NCI-H82 treated with DMSO at 0.1 percent for 48 hours (cell line): ENCODE data around the gene STK32A.
"Not testable (repeated sequence)": the region's sequence is repeated elsewhere in the genome, so short reads cannot be mapped to it uniquely, and the experiment has no call there.

Experiments used
- DNase-seq: peaks from one replicate; lab custom pipeline; 2025; ENCODE audit not compliant: unreplicated experiment; lab: John Stamatoyannopoulos, UW

The STK32A gene

DNA sequence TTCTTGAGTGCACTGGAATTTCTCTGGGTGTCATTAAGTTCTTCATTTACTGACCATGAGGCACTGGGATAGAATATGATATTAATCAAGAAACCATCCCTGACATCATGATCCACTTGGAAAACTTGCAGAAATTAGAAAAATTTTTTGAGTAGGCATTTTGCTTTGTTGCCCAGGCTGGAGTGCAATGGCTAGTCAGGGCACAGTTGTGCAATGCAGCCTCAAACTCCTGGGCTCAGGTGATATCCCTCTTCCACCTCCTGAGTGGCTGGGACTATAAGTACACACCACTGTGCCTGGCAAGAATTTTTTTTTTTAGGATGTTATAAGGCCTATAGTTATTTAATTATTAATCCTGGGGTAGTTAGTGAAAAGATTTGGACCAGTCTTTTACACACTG is 106.5 kb downstream of the STK32A start:
- no peak for DNase-seq

DNA sequence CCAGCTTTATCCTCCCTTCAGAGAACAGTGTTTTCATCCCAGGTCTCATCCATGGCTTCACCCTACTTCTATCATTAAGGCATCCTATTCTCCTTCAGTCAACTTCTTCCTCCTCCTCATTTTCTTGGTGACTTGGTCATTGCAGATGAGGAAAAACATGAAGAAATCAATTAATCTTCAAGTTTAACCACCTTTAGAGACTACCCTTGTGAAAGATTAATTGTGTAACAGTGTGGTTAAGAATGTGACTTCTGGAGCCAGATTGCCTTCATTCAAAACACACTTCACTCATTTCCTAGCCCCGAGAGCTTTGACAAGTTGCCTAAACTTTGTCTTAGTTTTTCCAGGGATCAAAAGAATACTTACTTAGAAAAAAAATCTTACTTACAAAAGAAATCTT is 110.0 kb downstream of the STK32A start:
- DNase-seq, result no peak

DNA sequence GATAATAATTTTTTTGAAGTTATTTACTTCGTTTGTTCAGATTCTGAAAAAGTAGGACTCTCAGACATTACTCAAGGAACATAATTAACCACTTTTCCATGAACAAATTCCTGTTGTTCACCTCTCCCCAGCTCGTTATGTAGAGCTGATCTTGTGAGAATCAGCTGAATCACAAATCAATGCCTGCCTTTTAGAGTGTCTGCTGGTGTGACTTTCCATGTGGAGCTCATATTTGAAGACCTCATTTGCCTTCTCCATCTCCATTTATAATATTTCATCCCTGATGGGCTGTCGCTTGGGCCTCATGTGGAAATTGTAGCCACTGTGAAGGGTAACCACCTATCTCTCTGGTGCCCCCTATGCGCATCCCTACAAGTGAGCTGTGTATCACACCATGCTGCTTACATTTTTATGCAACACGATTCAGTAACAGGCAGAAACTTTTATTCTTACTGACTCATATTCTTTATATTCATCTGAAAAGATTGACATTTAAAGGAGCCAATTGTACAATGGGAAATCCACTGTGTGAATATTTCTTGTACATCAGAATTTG is 111.3 kb downstream of the STK32A start:
- no peak for DNase-seq

DNA sequence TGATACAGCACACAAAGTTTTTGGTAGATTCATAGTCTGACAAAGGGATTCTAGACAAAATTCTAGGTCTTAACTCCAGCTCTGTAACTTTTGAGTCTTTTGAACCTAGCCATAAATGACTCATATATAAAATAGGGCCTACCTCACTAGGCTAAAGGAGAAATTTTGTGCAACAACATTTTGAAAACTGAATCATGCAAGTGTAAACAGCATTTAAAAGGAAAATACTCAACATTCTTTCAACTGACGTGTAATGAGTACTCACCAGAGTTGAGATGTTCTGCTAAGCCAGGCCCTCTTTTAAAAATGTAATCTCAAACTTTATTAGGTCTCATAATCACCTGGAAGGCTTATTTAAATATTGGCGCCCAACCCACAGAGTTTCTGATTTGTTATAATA is 113.2 kb downstream of the STK32A start:
- no peak for DNase-seq

DNA sequence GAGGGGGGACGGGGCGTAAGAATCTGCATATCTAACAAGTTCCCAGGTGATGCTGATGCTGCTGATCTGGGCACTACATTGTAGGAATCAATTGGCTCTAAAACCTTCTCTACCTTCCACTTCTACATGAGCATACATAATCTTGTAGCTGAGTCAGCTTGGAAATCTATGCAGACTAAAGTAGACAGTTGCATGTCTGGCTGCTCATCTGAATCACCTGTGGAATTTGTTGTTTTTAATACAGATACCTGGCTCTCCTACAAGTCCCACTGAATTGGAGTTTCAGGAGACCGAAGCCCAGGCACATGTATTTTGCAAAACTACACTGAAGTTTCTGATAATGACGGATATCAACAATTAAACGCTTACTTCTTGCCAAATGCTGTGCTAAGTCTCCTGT is 113.6 kb downstream of the STK32A start:
- DNase-seq, result no peak

DNA sequence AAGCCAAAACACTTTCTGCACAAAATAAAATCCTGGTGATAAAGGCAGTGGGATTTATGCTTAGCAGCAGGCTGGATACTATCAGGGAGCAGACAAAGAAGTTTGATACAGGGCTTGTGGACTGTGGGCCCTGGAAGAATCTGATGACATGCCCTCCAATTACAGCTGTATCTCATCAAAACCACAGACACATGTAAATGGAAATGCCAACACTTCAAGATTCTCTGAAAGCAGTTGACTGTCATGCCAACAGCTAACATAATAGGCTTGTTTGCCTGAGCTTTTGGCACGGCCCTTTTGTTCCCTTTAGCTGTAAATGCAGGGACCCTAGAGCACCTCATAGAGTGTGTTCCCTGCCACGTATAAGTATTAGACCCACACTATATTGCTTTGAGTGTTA is 114.4 kb downstream of the STK32A start:
- DNase-seq, result no peak

DNA sequence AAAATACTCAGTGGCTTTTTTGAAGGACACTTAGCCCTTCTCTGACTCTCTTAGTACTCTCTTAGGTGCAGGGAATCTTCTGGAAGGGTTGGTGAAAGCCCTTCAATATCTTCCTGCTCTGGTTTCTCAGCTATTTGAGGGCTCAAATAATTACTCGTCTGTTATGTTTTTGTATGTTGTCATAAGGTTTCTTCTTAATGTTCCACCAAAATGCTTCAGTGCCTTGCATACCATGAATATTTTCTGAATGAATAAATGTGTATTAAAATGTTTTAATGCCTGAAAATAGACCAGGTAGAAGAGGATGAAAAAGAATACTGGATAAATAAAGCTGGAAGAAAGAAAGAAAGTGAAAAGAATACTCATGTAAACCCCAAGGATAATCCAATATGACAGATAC is 124.3 kb downstream of the STK32A start:
- no peak for DNase-seq

DNA sequence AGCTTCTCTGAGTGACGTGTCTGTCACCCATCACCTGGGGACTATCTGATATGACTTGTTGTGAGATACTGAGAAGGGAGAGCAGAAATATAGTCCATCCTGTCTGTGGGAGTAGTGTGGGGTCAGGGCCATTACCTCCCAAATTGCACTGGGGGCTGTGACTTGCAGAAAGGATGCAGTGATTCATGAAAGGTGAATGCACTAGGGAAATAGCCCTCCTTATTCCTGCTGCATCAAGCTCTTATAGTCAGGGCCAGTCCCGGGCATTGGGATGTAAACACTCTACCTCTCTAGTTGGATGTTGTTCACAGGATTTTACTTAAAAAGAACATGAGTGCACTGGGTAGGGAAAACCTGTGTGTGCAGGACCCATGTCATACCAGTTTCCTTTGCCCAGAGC is 124.8 kb downstream of the STK32A start:
- no peak for DNase-seq

DNA sequence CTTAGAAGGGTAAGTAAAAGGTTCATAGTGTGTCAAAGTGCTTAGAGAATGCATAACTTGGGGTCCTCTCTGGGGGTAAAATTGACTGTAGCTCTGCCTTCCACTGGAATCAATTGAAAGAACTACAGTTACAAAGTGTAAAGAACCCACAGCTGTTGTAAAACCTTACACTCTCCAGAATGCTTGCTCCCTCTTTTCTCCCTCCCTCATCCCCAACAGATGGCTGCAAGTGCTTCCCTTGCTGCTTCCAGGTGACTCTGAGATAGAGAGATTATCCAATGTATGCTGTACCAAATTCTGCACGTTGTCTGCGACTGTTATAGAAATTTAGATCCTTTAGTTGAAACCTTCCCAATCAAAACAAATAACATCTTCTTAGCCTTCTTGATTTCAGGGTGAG is 126.0 kb downstream of the STK32A start:
- DNase-seq, result peak; percentile 63

DNA sequence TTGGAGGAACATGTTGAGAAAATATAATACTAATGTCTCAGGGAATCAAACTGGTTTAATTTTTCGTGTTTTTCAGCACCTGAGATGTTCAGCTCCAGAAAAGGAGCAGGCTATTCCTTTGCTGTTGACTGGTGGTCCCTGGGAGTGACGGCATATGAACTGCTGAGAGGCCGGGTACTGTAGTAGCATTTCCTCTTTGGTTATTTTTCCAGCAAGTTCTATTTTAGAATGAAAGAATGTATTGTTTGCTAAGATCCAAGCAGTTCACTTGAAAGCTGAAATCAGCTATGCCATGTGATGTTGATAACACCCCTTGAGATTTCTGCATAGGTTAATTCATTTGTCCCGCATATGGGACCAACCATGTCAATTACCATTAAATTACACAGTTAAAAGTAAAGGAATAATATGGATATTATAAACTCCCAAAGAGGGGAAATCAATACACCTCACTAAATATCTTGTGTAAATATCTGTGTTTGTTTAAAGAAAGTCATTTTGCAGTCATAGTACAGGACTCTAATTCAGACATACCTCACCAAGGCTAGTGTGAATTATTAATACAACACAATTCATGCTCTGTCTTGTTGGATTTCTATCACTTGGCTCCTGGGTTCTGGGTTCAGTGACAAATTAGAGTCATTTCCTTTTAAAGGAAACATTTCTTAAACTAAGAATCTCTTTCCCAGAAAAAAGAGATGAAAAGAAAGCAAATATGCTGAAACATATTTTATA is 126.8 kb downstream of the STK32A start:
- no peak for DNase-seq

DNA sequence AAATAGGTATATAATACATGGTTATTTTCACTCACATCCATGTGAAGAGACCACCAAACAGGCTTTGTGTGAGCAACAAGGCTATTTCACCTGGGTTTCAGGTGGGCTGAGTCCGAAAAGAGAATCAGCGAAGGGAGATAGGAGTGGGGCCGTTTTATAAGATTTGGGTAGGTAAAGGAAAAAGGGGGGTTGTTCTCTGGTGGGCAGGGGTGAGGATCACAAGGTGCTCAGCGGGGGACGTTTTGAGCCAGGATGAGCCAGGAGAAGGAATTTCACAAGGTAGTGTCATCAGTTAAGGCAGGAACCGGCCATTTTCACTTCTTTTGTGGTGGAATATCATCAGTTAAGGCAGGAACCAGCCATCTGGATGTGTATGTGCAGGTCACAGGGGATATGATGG is 132.6 kb downstream of the STK32A start:
- not testable (repeated sequence) for DNase-seq

DNA sequence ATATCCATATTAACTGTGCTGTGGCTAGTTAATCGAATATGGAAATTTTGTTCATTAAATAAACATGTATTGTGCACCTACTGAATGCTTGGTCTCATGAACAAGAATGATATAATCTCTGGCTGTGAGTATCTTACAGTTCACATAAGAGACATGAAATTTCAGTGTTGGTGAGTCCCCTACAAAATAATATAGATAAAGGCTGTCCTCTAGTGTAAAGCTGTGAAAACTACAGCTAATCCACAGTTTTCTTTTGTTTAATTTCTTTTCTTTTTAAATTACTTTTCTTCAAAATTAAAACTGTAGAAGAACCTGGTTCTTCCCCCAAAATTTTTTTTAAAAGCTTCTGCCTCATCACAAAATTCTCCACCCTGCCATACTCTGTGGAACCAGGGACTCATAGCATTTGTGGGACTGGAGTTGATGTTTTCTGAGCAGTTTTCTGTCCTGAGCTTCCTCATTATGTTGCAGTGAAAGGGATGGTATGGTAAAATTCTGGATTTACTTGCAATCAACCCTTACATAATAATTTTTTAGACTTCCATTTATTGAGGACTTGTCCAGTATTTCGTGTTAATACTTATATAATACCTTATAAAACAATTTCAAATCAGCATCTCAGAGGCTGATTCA is 135.0 kb downstream of the STK32A start:
- DNase-seq, result no peak

DNA sequence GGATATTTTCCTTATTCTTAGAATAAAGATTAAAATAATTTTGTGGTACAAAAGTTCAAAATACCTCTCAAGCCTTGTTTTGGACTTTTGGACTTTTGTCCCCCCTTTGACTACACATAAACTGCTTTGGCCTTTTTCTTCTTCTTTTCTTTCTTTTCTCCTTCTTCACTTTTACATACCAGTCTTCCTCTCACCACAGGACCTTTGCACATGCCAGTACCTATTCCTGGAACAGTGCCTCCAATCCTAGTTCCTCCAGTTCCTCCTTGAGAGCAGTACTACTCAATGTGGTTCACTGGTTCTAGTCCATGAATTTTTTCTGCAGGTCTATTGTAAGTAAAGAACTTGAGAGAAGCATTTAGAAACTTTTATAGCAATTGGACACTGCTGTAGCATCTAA is 136.5 kb downstream of the STK32A start:
- DNase-seq, result no peak

DNA sequence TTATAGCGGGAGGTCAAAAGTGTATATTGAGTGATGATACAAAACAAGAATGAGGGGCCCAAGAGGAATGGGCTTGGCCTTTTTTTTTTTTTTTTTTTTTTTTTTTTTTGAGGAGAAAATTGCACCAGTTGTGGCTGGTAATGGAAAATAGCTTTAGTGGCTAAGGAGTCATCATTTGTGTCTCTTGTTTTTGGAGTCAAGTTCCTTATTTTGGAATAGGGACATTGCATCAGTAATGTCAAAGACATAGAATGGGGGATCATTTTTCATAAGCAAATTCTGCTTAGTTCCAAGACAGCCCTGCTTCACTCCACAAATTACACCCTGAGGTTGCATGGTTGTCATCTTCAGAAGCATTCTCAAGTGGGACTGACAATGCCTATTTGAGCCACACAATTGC is 137.4 kb downstream of the STK32A start:
- no peak for DNase-seq

DNA sequence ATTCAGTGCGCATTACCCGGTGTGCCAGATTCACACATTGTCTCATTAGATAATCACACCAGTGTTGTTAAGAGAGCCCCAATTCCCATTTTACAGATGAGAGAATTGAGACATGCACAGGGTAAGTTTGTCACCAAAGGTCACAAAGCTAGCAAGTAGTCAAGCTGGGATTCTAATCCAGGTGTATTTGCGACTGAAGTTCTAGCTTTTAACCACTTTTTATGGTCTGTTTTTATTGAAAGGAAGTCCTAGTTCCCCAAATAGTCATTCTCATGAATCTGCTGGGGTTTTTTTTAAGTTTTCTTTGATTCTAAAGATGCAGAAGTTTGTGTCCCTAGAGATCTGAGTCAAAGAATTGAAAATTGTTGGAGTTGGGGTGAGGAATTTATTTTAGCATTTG is 138.5 kb downstream of the STK32A start:
- no peak for DNase-seq

DNA sequence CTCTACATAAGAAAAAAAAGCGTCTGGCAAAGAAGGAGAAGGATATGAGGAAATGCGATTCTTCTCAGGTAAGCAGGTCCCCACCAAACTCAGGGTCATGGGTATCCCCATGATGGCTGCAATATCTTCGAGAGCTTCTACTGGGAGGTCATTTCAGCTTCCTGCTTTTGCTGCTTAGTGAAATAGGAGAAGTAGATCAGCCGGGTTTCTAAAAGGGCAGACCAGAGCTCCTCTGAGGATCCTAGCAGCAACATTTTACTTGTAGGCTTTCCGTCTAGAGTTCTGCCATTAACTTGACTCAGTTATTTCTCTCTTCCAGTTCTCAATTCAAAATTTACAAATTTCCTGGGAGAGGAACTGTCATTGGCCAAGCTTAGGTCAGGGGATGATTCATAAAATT is 140.3 kb downstream of the STK32A start:
- no peak for DNase-seq

DNA sequence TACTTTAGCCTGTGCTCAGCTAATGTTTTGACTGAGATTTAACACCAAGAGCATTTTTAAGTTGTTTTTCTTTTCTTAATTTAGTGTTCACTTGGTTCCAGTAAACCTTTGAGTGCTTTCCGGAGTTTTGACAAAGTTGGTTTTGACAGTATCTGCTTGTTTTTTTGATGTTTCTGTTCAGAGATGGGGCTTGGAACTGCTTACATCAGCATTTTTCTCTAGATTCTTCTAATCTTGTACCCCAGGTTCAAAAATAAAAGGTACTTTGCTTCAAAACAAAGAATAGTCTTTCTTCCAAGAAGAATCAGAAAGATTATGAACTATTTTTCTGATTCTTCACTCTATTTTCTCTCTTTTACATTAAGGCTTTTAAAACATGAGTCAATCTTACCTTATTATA is 142.9 kb downstream of the STK32A start:
- DNase-seq, result no peak

DNA sequence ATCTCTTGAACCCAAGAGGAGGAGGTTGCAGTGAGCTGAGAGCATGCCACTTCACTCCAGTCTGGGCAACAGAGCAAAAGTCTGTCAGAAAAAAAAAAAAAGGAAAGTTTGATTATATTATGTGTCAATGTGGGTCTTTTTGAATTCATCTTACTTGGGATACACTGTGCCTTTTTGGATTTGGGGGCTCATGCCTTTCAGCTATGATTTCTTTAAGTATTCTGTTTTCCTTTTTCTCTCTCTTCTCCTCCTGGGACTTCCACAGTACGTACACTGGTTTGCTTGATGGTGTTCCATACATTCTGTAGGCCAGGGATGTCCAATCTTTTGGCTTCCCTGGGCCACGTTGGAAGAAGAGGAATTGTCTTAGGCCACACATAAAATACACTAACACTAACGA is 146.7 kb downstream of the STK32A start:
- DNase-seq, result no peak

DNA sequence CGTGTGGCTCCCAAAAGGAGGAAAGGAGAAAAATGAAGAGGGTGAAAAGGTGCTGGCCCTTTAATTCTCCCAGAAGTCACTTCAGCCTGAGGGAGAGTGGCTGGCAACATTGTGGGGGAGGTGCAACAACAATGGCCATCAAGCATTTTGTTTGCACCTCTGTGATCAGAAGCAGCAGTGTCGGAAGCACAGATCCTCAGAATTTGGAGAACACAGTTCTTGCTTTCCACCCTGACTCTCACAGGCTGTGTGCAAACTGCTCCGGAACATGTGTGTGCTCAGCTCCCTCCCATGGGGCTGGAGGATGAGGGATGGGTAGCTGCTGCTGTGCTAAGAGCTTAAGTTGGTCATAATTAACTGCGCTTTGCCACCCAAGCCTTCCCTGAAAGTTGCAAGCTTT is 147.9 kb downstream of the STK32A start:
- peak; percentile 13 for DNase-seq

DNA sequence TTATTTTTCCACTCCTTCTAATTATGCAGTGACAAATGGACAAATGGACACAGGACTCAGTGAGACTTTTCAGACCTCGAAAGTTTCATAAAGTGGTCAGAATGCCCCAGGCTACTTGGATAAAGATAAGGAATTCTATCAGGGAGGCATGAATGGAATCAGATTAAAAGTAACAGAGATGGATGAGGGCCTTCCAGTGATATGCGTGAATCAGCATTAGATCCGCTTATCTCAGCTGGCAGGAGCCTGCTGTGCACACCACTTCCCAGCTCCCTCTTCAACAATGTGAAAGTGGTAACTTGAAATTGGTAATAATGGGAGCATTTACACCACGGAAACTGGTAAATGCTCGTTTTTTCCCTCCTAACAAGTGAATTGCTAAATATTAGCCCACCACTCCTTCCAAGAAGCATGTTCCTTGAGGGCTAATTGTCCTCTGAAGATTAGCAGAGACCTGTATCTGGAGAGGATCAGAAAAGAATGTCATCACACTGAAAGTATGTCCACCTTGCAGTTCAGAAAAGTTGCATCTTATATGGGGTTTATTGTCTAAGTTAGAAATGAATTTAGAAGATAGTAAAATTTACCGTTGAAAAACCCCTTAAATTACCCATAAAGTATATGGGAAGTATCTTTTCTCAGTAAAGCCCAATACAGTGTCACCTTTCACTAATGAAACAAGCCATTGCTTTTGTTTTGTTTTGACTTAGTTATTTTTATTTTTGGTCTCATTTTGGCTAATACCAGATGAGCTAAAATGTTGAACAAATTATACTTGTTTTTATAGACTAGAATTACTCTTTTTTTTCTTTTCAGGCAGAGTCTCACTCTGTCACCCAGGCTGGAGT is 149.7 kb downstream of the STK32A start:
- DNase-seq, result peak; percentile 51

DNA sequence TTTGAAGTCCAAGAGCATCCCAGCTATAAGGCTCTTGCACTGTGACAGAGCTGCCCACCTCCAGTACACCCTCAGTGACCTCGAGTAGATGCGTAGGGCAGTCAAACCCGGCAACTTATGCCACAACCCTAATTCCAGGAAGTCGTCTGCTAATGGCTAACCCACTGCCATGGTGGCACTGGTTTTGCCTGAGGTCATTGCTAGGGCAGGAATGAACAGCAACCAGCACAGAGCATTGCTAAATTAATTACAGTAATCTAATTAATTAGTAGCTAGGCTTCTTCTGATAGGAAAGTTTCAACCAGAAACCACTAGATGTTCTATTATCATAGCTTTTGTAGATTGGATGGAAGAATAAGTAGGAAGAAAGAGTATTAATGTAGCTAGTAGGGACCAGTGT is 152.3 kb downstream of the STK32A start:
- DNase-seq, result no peak
